Urinary bladder (tissue), 4 donors: ENCODE results near the gene CHRNB2. TPM values are rescaled to one million over a fixed set of nuclear protein-coding genes. Genes with fewer than 3 reads are reported as not detected.

ENCODE experiments used
- DNase-seq: peaks from one replicate; pipeline ENCODE4 v3.0.0-alpha.2; 2015; ENCODE audit errors: extremely low spot score
- H3K27ac ChIP-seq: one replicate; pipeline ENCODE4 v1.5.1; 2013; ENCODE audit warnings: low read depth, mild to moderate bottlenecking, moderate library complexity
- H3K36me3 ChIP-seq: one replicate; pipeline ENCODE4 v1.6.1; 2013; ENCODE audit warnings: mild to moderate bottlenecking, moderate library complexity; ENCODE audit not compliant: insufficient read depth
- H3K4me1 ChIP-seq: one replicate; pipeline ENCODE4 v1.6.1; 2013; ENCODE audit warnings: mild to moderate bottlenecking, moderate library complexity; ENCODE audit not compliant: insufficient read depth
- H3K4me3 ChIP-seq: one replicate; pipeline ENCODE4 v1.5.1; 2013; ENCODE audit warnings: low read depth, low read length
- WGBS: extraction: QIAGEN DNeasy Blood & Tissue Kit; methylation state at CpG from one replicate; pipeline ENCODE4 v1.1.7; 2013; 5-methylcytosine and 5-hydroxymethylcytosine counted together
- polyA plus RNA-seq: library from polyadenylated mRNA; stranded (reverse); fragments of 200-250 nt; gene quantifications from one replicate; pipeline ENCODE4 v1.2.3, GENCODE V29; 2013
- total RNA-seq: library from RNA; depleted of rRNA; stranded (reverse); fragments of >200 nt; gene quantifications from one replicate; pipeline ENCODE4 v1.2.3, GENCODE V29; 2014
- donor health status: healthy with polysubstance abuse.
- donor health status: healthy.

The CHRNB2 gene
- total and polyA plus RNA-seq, 2 donors: 0.21 to 0.33 TPM

- 87% methylated on average over 5 of the region's 5 CpGs for WGBS
- Histone ChIP-seq H3K27ac (no peak overlapping the region), H3K36me3 (no peaks in the 10 kb centered on the region), H3K4me1 (no peaks in the 10 kb centered on the region), H3K4me3 (no peak overlapping the region)
- no peak for DNase-seq
Observed at GRCh38 chr1:154616659-154617345, 49.2 kb downstream of the CHRNB2 start.

GRCh38 chr1:154619181-154619948 lies 51.8 kb downstream of the CHRNB2 start:
- DNase-seq: no peak
- 92% methylated on average over 5 of the region's 5 CpGs for WGBS
- Histone ChIP-seq H3K27ac (no peak overlapping the region), H3K36me3 (no peaks in the 10 kb centered on the region), H3K4me1 (no peaks in the 10 kb centered on the region), H3K4me3 (no peak overlapping the region)

GRCh38 chr1:154620751-154621150 lies 53.2 kb downstream of the CHRNB2 start:
- 69% methylated on average over 3 of the region's 3 CpGs for WGBS
- no peaks in the 10 kb centered on the region for H3K4me1 ChIP-seq
- DNase-seq: no peak
- no peaks in the 10 kb centered on the region for H3K36me3 ChIP-seq
- no peak overlapping the region for H3K4me3 ChIP-seq
- H3K27ac ChIP-seq: no peak overlapping the region

- DNase-seq: no peak
- no peak overlapping the region for H3K27ac ChIP-seq
- 91% methylated on average over 5 of the region's 5 CpGs for WGBS
- H3K4me3 ChIP-seq: no peak overlapping the region
- no peaks in the 10 kb centered on the region for H3K36me3 ChIP-seq
- no peaks in the 10 kb centered on the region for H3K4me1 ChIP-seq
Observed at GRCh38 chr1:154621875-154622274, 54.3 kb downstream of the CHRNB2 start.

- no peak overlapping the region for H3K27ac ChIP-seq
- no peaks in the 10 kb centered on the region for H3K36me3 ChIP-seq
- no peaks in the 10 kb centered on the region for H3K4me1 ChIP-seq
- no peak for DNase-seq
- H3K4me3 ChIP-seq: no peak overlapping the region
Observed at GRCh38 chr1:154622503-154623039, 55.0 kb downstream of the CHRNB2 start.

- Histone ChIP-seq H3K27ac (no peak overlapping the region), H3K4me3 (no peak overlapping the region), H3K36me3 (no peaks in the 10 kb centered on the region), H3K4me1 (no peaks in the 10 kb centered on the region)
- no peak for DNase-seq
- WGBS: 93% methylated on average over 3 of the region's 3 CpGs
Observed at GRCh38 chr1:154623358-154623757, 55.8 kb downstream of the CHRNB2 start.

- Histone ChIP-seq H3K4me3 (no peak overlapping the region), H3K36me3 (no peaks in the 10 kb centered on the region), H3K4me1 (no peaks in the 10 kb centered on the region), H3K27ac (no peak overlapping the region)
- no peak for DNase-seq
- 91% methylated on average over 8 of the region's 8 CpGs for WGBS
Observed at GRCh38 chr1:154624746-154625643, 57.4 kb downstream of the CHRNB2 start.

- no peaks in the 10 kb centered on the region for H3K4me1 ChIP-seq
- H3K36me3 ChIP-seq: no peaks in the 10 kb centered on the region
- WGBS: 19% methylated on average over 10 of the region's 10 CpGs
- H3K27ac ChIP-seq: peak overlapping the region; percentile 70
- H3K4me3 ChIP-seq: peak overlapping the region; percentile 94
- DNase-seq: no peak
Observed at GRCh38 chr1:154626456-154627256, 59.1 kb downstream of the CHRNB2 start.

GRCh38 chr1:154627257-154628120 lies 59.9 kb downstream of the CHRNB2 start:
- H3K36me3 ChIP-seq: no peaks in the 10 kb centered on the region
- no peaks in the 10 kb centered on the region for H3K4me1 ChIP-seq
- H3K4me3 ChIP-seq: peak overlapping the region; percentile 94
- WGBS: under 1% methylated on average over 70 of the region's 70 CpGs
- H3K27ac ChIP-seq: peak overlapping the region; percentile 92
- peak; percentile 87 for DNase-seq

GRCh38 chr1:154628121-154628405 lies 60.5 kb downstream of the CHRNB2 start:
- Histone ChIP-seq H3K4me1 (no peaks in the 10 kb centered on the region), H3K4me3 (peak overlapping the region; percentile 94), H3K27ac (peak overlapping the region; percentile 92), H3K36me3 (no peaks in the 10 kb centered on the region)
- DNase-seq: no peak
- WGBS: 11% methylated on average over 5 of the region's 5 CpGs

- Histone ChIP-seq H3K4me3 (no peak overlapping the region), H3K36me3 (no peaks in the 10 kb centered on the region), H3K27ac (no peak overlapping the region), H3K4me1 (no peaks in the 10 kb centered on the region)
- DNase-seq: no peak
- 22% methylated on average over 1 of the region's 1 CpG for WGBS
Observed at GRCh38 chr1:154629061-154629674, 61.6 kb downstream of the CHRNB2 start.
